Transverse colon (tissue), 4 donors: ENCODE data around the gene PHAF1. TPM values are rescaled to one million over a fixed set of nuclear protein-coding genes. Genes with fewer than 3 reads are reported as not detected.

Experiments
- DNase-seq: peaks from one replicate; pipeline ENCODE4 v3.0.0-alpha.2; 2019
- H3K27ac ChIP-seq, 4 donors: fragments of 200-600 bp; sonication (generic); 2 replicates each; pipeline ENCODE4 v1.5.1; 2016 to 2018; ENCODE audit warnings: inconsistent platforms in 4 of 4
- H3K27me3 ChIP-seq: fragments of 200-600 bp; sonication (generic); 2 replicates; pipeline ENCODE4 v1.5.1; 2017; ENCODE audit warnings: inconsistent platforms
- H3K36me3 ChIP-seq, 4 donors: fragments of 200-600 bp; sonication (generic); 2 replicates each; pipeline ENCODE4 v1.5.1; 2017 to 2019; ENCODE audit warnings: inconsistent platforms in 4 of 4
- H3K4me1 ChIP-seq, 4 donors: fragments of 200-600 bp; sonication (generic); 2 replicates each; pipeline ENCODE4 v1.5.1; 2017 to 2020; ENCODE audit warnings: inconsistent platforms in 4 of 4
- H3K4me3 ChIP-seq, 4 donors: fragments of 200-600 bp; sonication (generic); 1 replicate in 1 of 4; 2 replicates in 3 of 4; pipeline versions ENCODE4 v1.5.1 to v1.6.1; 2017 to 2019; ENCODE audit warnings: inconsistent platforms in 4 of 4
- H3K9me3 ChIP-seq, 2 donors: fragments of 200-600 bp; sonication (generic); 2 replicates each; pipeline ENCODE4 v1.5.1; 2017 to 2019; ENCODE audit warnings: inconsistent platforms in 2 of 2
- CTCF ChIP-seq, 5 experiments: fragments of 200-600 bp in 3 of 5; fragments of 450-650 bp in 2 of 5; sonication (generic) in 3 of 5; IDR thresholded peaks; 1 replicate in 2 of 5; 2 replicates in 3 of 5; pipeline ENCODE4 v1.5.1; 2016 to 2017; ENCODE audit warnings: antibody characterized with exemption in 5 of 5, inconsistent platforms in 3 of 5, mild to moderate bottlenecking in 2 of 5, moderate library complexity in 1 of 5
- EP300 ChIP-seq: sonication (generic); formaldehyde crosslinking; IDR thresholded peaks from one replicate; pipeline ENCODE4 v1.6.1; 2017; ENCODE audit warnings: antibody characterized with exemption, low read depth
- POLR2A ChIP-seq: fragments of 450-650 bp; IDR thresholded peaks from one replicate; pipeline ENCODE4 v1.6.1; 2016; ENCODE audit warnings: antibody characterized with exemption, mild to moderate bottlenecking, moderate library complexity
- POLR2AphosphoS5 ChIP-seq, 3 donors: sonication (generic); formaldehyde crosslinking; IDR thresholded peaks; one replicate each; pipeline ENCODE4 v1.6.1; 2016; ENCODE audit warnings: antibody characterized with exemption in 3 of 3
- WGBS, 2 donors: methylation state at CpG; one replicate each; pipeline ENCODE4 v1.1.5; 2018; ENCODE audit warnings: low coverage in 1 of 2; 5-methylcytosine and 5-hydroxymethylcytosine counted together
- in situ Hi-C, 4 donors: fragments of 200-750 bp; cut with MboI; loops; one replicate each; pipeline versions ENCODE4 v1.15.0 to v1.15.1; 2017; ENCODE audit warnings: low sequenced_read_pairs in 3 of 4, low pct_ligation_motif_present in 1 of 4, low pct_unique_long_range_greater_than_20kb in 1 of 4
- intact Hi-C: fragments of 100-400 bp; cut with DNase I; formaldehyde crosslinking; loops from one replicate; pipeline ENCODE4 v1.15.1; 2023; ENCODE audit warnings: low total_unique reads
- total RNA-seq, 4 donors: library from RNA; depleted of rRNA; stranded (reverse); fragments of >200 nt; gene quantifications; one replicate each; pipeline ENCODE4 v1.1.0, GENCODE V29; 2016

The PHAF1 gene
- total RNA-seq, 4 donors from 2014 or later: 13.3 to 23.8 (median 17.7) TPM

- intact Hi-C loops (no loop called here), in situ Hi-C loops (no loop called here)
- Histone ChIP-seq H3K4me3 (no peak overlapping the region), H3K9me3 (no peaks in the 10 kb centered on the region), H3K27ac (no peak overlapping the region), H3K36me3 (no peaks in the 10 kb centered on the region), H3K4me1 (peaks cover 0 to 3% (median 0%) of the 10 kb centered on the region in 4 donors), H3K27me3 (no peaks in the 10 kb centered on the region)
- DNase-seq: no peak
- no peak for TF ChIP-seq POLR2AphosphoS5 (IDR thresholded peaks at IDR 0.05)
- no peak for TF ChIP-seq CTCF (IDR thresholded peaks at IDR 0.05)
These were observed 20.6 kb upstream of the PHAF1 start for GRCh38 chr16:67089101-67089500.

GRCh38 chr16:67091906-67092566 is 17.7 kb upstream of the PHAF1 start:
- Histone ChIP-seq H3K9me3 (no peaks in the 10 kb centered on the region), H3K4me3 (no peak overlapping the region), H3K4me1 (no peaks in the 10 kb centered on the region), H3K27ac (no peak overlapping the region), H3K27me3 (no peaks in the 10 kb centered on the region), H3K36me3 (no peaks in the 10 kb centered on the region)
- TF ChIP-seq CTCF (IDR thresholded peaks at IDR 0.05) (no peak), EP300 (no peak), POLR2A (no peak), POLR2AphosphoS5 (IDR thresholded peaks at IDR 0.05) (no peak)
- 69 to 92% methylated on average over 4 of the region's 4 CpGs for WGBS, 2 donors
- DNase-seq: no peak
- in situ Hi-C loops (loop anchor here in 1 of 4 donors (10.0 kb wide), 1 partner anchor 107 kb away; the partner anchor contains the start of gene CES4A), intact Hi-C loops (no loop called here)

GRCh38 chr16:67093098-67093726 is 16.5 kb upstream of the PHAF1 start:
- in situ Hi-C loops (loop anchor here in 1 of 4 donors (10.0 kb wide), 1 partner anchor 108 kb away; the partner anchor contains the start of gene CES4A), intact Hi-C loops (no loop called here)
- Histone ChIP-seq H3K9me3 (no peaks in the 10 kb centered on the region), H3K4me1 (no peaks in the 10 kb centered on the region), H3K27ac (no peak overlapping the region), H3K27me3 (no peaks in the 10 kb centered on the region), H3K36me3 (no peaks in the 10 kb centered on the region), H3K4me3 (no peak overlapping the region)
- 78 to 91% methylated on average over 4 of the region's 4 CpGs for WGBS, 2 donors
- TF ChIP-seq EP300 (no peak), POLR2AphosphoS5 (IDR thresholded peaks at IDR 0.05) (no peak), CTCF (IDR thresholded peaks at IDR 0.05) (no peak), POLR2A (no peak)
- DNase-seq: no peak

- peaks cover 0 to 23% (median 4%) of the 10 kb centered on the region in 4 donors for H3K36me3 ChIP-seq
- no peaks in the 10 kb centered on the region for H3K9me3 ChIP-seq
- H3K27me3 ChIP-seq: no peaks in the 10 kb centered on the region
- in situ Hi-C loops (loop anchor here in 1 of 4 donors (10.0 kb wide), 1 partner anchor 114 kb away; the partner anchor contains the start of gene CES4A), intact Hi-C loops (no loop called here)
- TF ChIP-seq EP300 (no peak), CTCF (IDR thresholded peaks at IDR 0.05) (no peak), POLR2AphosphoS5 (IDR thresholded peaks at IDR 0.05) (no peak), POLR2A (no peak)
- H3K4me3 ChIP-seq: no peak overlapping the region
- WGBS, 2 donors: 89 to 100% methylated on average over 2 of the region's 2 CpGs
- no peak for DNase-seq
- H3K27ac ChIP-seq: no peak overlapping the region
- no peaks in the 10 kb centered on the region for H3K4me1 ChIP-seq
These were observed 11.1 kb upstream of the PHAF1 start for GRCh38 chr16:67098599-67098998.
